Measurements from ENCODE around the gene SFRP5. TPM values are rescaled to one million over a fixed set of nuclear protein-coding genes. Genes with fewer than 3 reads are reported as not detected.

SFRP5 gene
- total and polyA plus RNA-seq, 10 of the 15 experiments (the other 5 are each of a cell fraction or from before 2014, with no cell fraction given) = not detected

DNA sequence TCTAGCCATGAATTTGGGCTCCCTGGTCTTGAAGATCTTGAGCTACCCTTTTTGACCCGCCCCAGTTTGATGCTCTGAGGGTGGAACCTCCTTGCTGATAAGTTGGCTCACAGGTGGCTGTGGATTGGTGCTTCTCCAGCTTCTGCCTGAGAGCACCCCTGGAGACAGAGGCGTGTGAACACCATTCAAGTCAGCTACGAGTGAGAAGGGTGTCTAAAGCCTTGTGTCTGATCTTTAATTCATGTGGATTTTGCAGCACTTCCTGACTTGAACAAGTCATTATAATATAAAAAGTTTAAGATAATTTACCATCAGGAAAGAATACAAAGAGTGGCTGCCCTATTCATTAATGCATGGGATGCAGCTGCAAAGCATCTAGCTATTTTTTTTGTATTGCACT lies 40.2 kb upstream of the SFRP5 start:
- H3K4me3 ChIP-seq = no peak overlapping the region
- H3K36me3 ChIP-seq (ENCODE audit: control insufficient read depth in 2 of 2, insufficient read depth in 2 of 2, low read length in 1 of 2) = no peaks in the 10 kb centered on the region
- ChIA-PET CTCF (no interaction called here), SMC1A (ENCODE audit: uncharacterized antibody, unreplicated experiment) (interaction anchor here (0.6 kb wide), 1 partner anchor 679 kb away, joined by 3 read pairs; no protein-coding TSS in a partner anchor), POLR2A (no interaction called here), RAD21 (ENCODE audit: unreplicated experiment) (no interaction called here)
- no peaks in the 10 kb centered on the region for H3K9me3 ChIP-seq (replicated peaks; ENCODE audit: control insufficient read depth, insufficient read depth, low read length)
- intact Hi-C loops (cut with micrococcal nuclease; ENCODE audit: unreplicated experiment) = no loop called here
- H3K27me3 ChIP-seq (replicated peaks in 1 of 2; ENCODE audit: control insufficient read depth in 2 of 2, insufficient read depth in 2 of 2, low read length in 1 of 2) = peaks cover 2 to 5% of the 10 kb centered on the region in 2 experiments
- no peaks in the 10 kb centered on the region for H3K4me1 ChIP-seq (ENCODE audit: control insufficient read depth, insufficient read depth, low read length)
- no peak overlapping the region for H2AFZ ChIP-seq (ENCODE audit: control insufficient read depth, low read depth, low read length)
- H3K27ac ChIP-seq (ENCODE audit: control insufficient read depth, insufficient read depth) = no peak overlapping the region
- H4K20me1 ChIP-seq (ENCODE audit: control insufficient read depth, insufficient read depth) = no peaks in the 10 kb centered on the region
- DNase-seq (ENCODE audit: low read depth, low spot score) (no peak), FAIRE-seq (no peak), ATAC-seq (no peak)
- H3K9ac ChIP-seq (ENCODE audit: control insufficient read depth, insufficient read depth, low read length) = no peak overlapping the region
- WGBS (ENCODE audit: insufficient coverage, insufficient replicate concordance, low lambda C conversion rate, missing lambda C conversion rate) = 0% methylated on average over 3 of the region's 3 CpGs
- BruUV-seq (replicated peaks) = no TSS peak
- H3K4me2 ChIP-seq (ENCODE audit: control insufficient read depth, insufficient read depth) = no peak overlapping the region
- in situ Hi-C loops (cut with MboI) = no loop called here
- H3K79me2 ChIP-seq (ENCODE audit: control insufficient read depth, insufficient read depth, low read length) = no peaks in the 10 kb centered on the region
- TF ChIP-seq BMI1 (IDR thresholded peaks at IDR 0.05; ENCODE audit: borderline replicate concordance) (no peak), RELA (IDR thresholded peaks at IDR 0.05; ENCODE audit: borderline replicate concordance, partially characterized antibody) (no peak), MXI1 (IDR thresholded peaks at IDR 0.05; ENCODE audit: low read depth, low read length) (no peak), RBBP5 (conservative IDR thresholded peaks at IDR 0.05) (no peak), SREBF1 (IDR thresholded peaks at IDR 0.05; ENCODE audit: low read length) (no peak)
- TF ChIP-seq, protein P1, sequence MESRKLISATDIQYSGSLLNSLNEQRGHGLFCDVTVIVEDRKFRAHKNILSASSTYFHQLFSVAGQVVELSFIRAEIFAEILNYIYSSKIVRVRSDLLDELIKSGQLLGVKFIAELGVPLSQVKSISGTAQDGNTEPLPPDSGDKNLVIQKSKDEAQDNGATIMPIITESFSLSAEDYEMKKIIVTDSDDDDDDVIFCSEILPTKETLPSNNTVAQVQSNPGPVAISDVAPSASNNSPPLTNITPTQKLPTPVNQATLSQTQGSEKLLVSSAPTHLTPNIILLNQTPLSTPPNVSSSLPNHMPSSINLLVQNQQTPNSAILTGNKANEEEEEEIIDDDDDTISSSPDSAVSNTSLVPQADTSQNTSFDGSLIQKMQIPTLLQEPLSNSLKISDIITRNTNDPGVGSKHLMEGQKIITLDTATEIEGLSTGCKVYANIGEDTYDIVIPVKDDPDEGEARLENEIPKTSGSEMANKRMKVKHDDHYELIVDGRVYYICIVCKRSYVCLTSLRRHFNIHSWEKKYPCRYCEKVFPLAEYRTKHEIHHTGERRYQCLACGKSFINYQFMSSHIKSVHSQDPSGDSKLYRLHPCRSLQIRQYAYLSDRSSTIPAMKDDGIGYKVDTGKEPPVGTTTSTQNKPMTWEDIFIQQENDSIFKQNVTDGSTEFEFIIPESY (IDR thresholded peaks at IDR 0.05) = no peak
- TF ChIP-seq, protein P2, sequence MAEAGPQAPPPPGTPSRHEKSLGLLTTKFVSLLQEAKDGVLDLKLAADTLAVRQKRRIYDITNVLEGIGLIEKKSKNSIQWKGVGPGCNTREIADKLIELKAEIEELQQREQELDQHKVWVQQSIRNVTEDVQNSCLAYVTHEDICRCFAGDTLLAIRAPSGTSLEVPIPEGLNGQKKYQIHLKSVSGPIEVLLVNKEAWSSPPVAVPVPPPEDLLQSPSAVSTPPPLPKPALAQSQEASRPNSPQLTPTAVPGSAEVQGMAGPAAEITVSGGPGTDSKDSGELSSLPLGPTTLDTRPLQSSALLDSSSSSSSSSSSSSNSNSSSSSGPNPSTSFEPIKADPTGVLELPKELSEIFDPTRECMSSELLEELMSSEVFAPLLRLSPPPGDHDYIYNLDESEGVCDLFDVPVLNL (IDR thresholded peaks at IDR 0.05; ENCODE audit: low read depth, low read length) = no peak
- TF ChIP-seq, protein P3, sequence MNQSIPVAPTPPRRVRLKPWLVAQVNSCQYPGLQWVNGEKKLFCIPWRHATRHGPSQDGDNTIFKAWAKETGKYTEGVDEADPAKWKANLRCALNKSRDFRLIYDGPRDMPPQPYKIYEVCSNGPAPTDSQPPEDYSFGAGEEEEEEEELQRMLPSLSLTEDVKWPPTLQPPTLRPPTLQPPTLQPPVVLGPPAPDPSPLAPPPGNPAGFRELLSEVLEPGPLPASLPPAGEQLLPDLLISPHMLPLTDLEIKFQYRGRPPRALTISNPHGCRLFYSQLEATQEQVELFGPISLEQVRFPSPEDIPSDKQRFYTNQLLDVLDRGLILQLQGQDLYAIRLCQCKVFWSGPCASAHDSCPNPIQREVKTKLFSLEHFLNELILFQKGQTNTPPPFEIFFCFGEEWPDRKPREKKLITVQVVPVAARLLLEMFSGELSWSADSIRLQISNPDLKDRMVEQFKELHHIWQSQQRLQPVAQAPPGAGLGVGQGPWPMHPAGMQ (IDR thresholded peaks at IDR 0.05; ENCODE audit: borderline replicate concordance) = no peak
- TF ChIP-seq, protein P4, sequence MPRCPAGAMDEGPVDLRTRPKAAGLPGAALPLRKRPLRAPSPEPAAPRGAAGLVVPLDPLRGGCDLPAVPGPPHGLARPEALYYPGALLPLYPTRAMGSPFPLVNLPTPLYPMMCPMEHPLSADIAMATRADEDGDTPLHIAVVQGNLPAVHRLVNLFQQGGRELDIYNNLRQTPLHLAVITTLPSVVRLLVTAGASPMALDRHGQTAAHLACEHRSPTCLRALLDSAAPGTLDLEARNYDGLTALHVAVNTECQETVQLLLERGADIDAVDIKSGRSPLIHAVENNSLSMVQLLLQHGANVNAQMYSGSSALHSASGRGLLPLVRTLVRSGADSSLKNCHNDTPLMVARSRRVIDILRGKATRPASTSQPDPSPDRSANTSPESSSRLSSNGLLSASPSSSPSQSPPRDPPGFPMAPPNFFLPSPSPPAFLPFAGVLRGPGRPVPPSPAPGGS (IDR thresholded peaks at IDR 0.05; ENCODE audit: borderline replicate concordance, insufficient read depth, low read depth, low read length, poor library complexity, severe bottlenecking) = no peak
